NCI-H1417 treated with DMSO at 0.1 percent for 48 hours (cell line): ENCODE results near the gene RNASEH2B.

Experiments used
- DNase-seq: peaks from one replicate; lab custom pipeline; 2025; lab: John Stamatoyannopoulos, UW

Gene RNASEH2B

GRCh38 chr13:50940509-50940908 lies 30.9 kb downstream of the RNASEH2B start:
- no peak for DNase-seq

GRCh38 chr13:50941146-50941545 lies 31.6 kb downstream of the RNASEH2B start:
- DNase-seq = no peak

- DNase-seq = no peak
Observed at GRCh38 chr13:50942630-50943311, 33.2 kb downstream of the RNASEH2B start.

GRCh38 chr13:50945669-50946068 lies 36.1 kb downstream of the RNASEH2B start:
- no peak for DNase-seq

- DNase-seq = no peak
Observed at GRCh38 chr13:50948601-50949000, 39.0 kb downstream of the RNASEH2B start.

GRCh38 chr13:50950849-50951248 lies 41.3 kb downstream of the RNASEH2B start:
- no peak for DNase-seq

GRCh38 chr13:50951366-50951765 lies 41.8 kb downstream of the RNASEH2B start:
- DNase-seq = no peak

GRCh38 chr13:50955241-50955640 lies 45.6 kb downstream of the RNASEH2B start:
- no peak for DNase-seq

GRCh38 chr13:50955798-50956197 lies 46.2 kb downstream of the RNASEH2B start:
- no peak for DNase-seq

GRCh38 chr13:50957620-50958019 lies 48.0 kb downstream of the RNASEH2B start:
- no peak for DNase-seq

GRCh38 chr13:50969691-50970090 lies 60.1 kb downstream of the RNASEH2B start:
- DNase-seq = no peak

GRCh38 chr13:50970956-50971355 lies 61.4 kb downstream of the RNASEH2B start:
- no peak for DNase-seq

- no peak for DNase-seq
Observed at GRCh38 chr13:50974268-50974667, 64.7 kb downstream of the RNASEH2B start.

GRCh38 chr13:50979187-50979586 lies 69.6 kb downstream of the RNASEH2B start:
- no peak for DNase-seq

- no peak for DNase-seq
Observed at GRCh38 chr13:50981686-50982085, 72.1 kb downstream of the RNASEH2B start.

GRCh38 chr13:50989476-50989875 lies 79.9 kb downstream of the RNASEH2B start:
- DNase-seq = no peak

- DNase-seq = peak; percentile 56
Observed at GRCh38 chr13:50990065-50990817, 80.7 kb downstream of the RNASEH2B start.

GRCh38 chr13:50990818-50991506 lies 81.4 kb downstream of the RNASEH2B start:
- DNase-seq = no peak

- DNase-seq = no peak
Observed at GRCh38 chr13:50991579-50992521, 82.3 kb downstream of the RNASEH2B start.

- DNase-seq = no peak
Observed at GRCh38 chr13:50993371-50993770, 83.8 kb downstream of the RNASEH2B start.

- DNase-seq = no peak
Observed at GRCh38 chr13:50993934-50994333, 84.3 kb downstream of the RNASEH2B start.

GRCh38 chr13:50994651-50995050 lies 85.1 kb downstream of the RNASEH2B start:
- DNase-seq = no peak
